ENCODE results near the gene OR2C3.
"Not testable (repeated sequence)": the region's sequence is repeated elsewhere in the genome, so short reads cannot be mapped to it uniquely, and the experiment has no call there.

OR2C3 gene

GRCh38 chr1:247517795-247518612 lies 18.2 kb downstream of the OR2C3 start:
- no peak for DNase-seq (ENCODE audit: low read depth)

GRCh38 chr1:247506831-247507230 lies 29.4 kb downstream of the OR2C3 start:
- no peak for DNase-seq (ENCODE audit: low read depth)

GRCh38 chr1:247500865-247501264 lies 35.4 kb downstream of the OR2C3 start:
- no peak for DNase-seq (ENCODE audit: low read depth)

GRCh38 chr1:247496581-247497285 lies 39.5 kb downstream of the OR2C3 start:
- no peak for DNase-seq (ENCODE audit: low read depth)

GRCh38 chr1:247494767-247495166 lies 41.5 kb downstream of the OR2C3 start:
- DNase-seq (ENCODE audit: low read depth): no peak

- DNase-seq (ENCODE audit: low read depth): no peak
Observed at GRCh38 chr1:247493106-247493505, 43.1 kb downstream of the OR2C3 start.

GRCh38 chr1:247491328-247491727 lies 44.9 kb downstream of the OR2C3 start:
- no peak for DNase-seq (ENCODE audit: low read depth)

- no peak for DNase-seq (ENCODE audit: low read depth)
Observed at GRCh38 chr1:247487057-247487456, 49.2 kb downstream of the OR2C3 start.

GRCh38 chr1:247482747-247483146 lies 53.5 kb downstream of the OR2C3 start:
- DNase-seq (ENCODE audit: low read depth): no peak

- not testable (repeated sequence) for DNase-seq (ENCODE audit: low read depth)
Observed at GRCh38 chr1:247476328-247477058, 59.7 kb downstream of the OR2C3 start.

- DNase-seq (ENCODE audit: low read depth): no peak
Observed at GRCh38 chr1:247475793-247476192, 60.4 kb downstream of the OR2C3 start.
